Ishikawa (cell line): ENCODE measurements around the gene GASK1A.

Experiments used
- CEBPB ChIP-seq: IDR thresholded peaks from 2 replicates; pipeline ENCODE4 v1.6.1; 2012
- EGR1 ChIP-seq: IDR thresholded peaks from 2 replicates; pipeline ENCODE4 v1.6.1; 2012
- EP300 ChIP-seq: IDR thresholded peaks from 2 replicates; pipeline ENCODE4 v1.6.1; 2012; ENCODE audit warnings: borderline replicate concordance
- NFIC ChIP-seq: IDR thresholded peaks from 2 replicates; pipeline ENCODE4 v1.6.1; 2012
- RAD21 ChIP-seq: IDR thresholded peaks from 2 replicates; pipeline ENCODE4 v1.6.1; 2012; ENCODE audit warnings: low read depth
- TAF1 ChIP-seq: IDR thresholded peaks from 2 replicates; pipeline ENCODE4 v1.6.1; 2012; ENCODE audit warnings: low read depth, mild to moderate bottlenecking
- TEAD4 ChIP-seq: IDR thresholded peaks from 2 replicates; pipeline ENCODE4 v1.6.1; 2012
- USF1 ChIP-seq: IDR thresholded peaks from 2 replicates; pipeline ENCODE4 v1.6.1; 2012
- YY1 ChIP-seq: IDR thresholded peaks from 2 replicates; pipeline ENCODE4 v1.6.1; 2012; ENCODE audit warnings: low read depth
- ZBTB7A ChIP-seq: IDR thresholded peaks from 2 replicates; pipeline ENCODE4 v1.6.1; 2012; ENCODE audit warnings: low read depth
- TF ChIP-seq, protein P1 (sequence below): IDR thresholded peaks from 2 replicates; pipeline ENCODE4 v1.6.1; 2012

GRCh38 chr3:43055393-43055792 is 76.3 kb downstream of the GASK1A start:
- TF ChIP-seq EP300 (no peak), TEAD4 (no peak), CEBPB (no peak), YY1 (no peak), TAF1 (no peak), RAD21 (no peak), NFIC (no peak), USF1 (no peak), ZBTB7A (no peak), EGR1 (no peak)
- TF ChIP-seq, protein P1, sequence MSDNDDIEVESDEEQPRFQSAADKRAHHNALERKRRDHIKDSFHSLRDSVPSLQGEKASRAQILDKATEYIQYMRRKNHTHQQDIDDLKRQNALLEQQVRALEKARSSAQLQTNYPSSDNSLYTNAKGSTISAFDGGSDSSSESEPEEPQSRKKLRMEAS: no peak
